GM12878 (cell line): ENCODE results near the gene PARN. TPM values are rescaled to one million over a fixed set of nuclear protein-coding genes. Genes with fewer than 3 reads are reported as not detected.

Source experiments
- ATAC-seq: fragments of 200-7000 bp; cut with Tn5 transposase; 3 replicates; pipeline ENCODE4 v1.9.1; 2020; ENCODE audit warnings: mild to moderate bottlenecking, moderate library complexity
- BruUV-seq: library from RNA; stranded (reverse); fragments of 400-500 nt; replicated peaks from 2 replicates; lab custom pipeline; 2021; lab: Mats Ljungman, UMichigan
- CTCF ChIA-PET: fragments of 300-600 bp; sonication (Branson Sonifier 250); formaldehyde crosslinking; extraction: SDS; loops from one replicate; lab custom pipeline; 2021; ENCODE audit warnings: inconsistent platforms; lab: Yijun Ruan, JAX
- POLR2A ChIA-PET: fragments of 350-600 bp; formaldehyde crosslinking; extraction: SDS; loops from one replicate; lab custom pipeline; 2021; ENCODE audit warnings: inconsistent platforms; lab: Charles Lee
- RAD21 ChIA-PET: fragments of 300-600 bp; sonication (Branson Sonifier 250); formaldehyde crosslinking; loops from one replicate; lab custom pipeline; 2023; ENCODE audit warnings: antibody characterized with exemption; ENCODE audit not compliant: unreplicated experiment; lab: Charles Lee
- SMC1A ChIA-PET: fragments of 300-600 bp; sonication (Branson Sonifier 250); formaldehyde crosslinking; loops from one replicate; lab custom pipeline; 2023; ENCODE audit not compliant: unreplicated experiment, uncharacterized antibody; lab: Charles Lee
- DNase-seq: peaks from one replicate; pipeline ENCODE4 v3.0.0-alpha.2; 2011; ENCODE audit warnings: low read depth, low spot score
- FAIRE-seq: peaks from 3 replicates; lab custom pipeline; 2011; peaks lifted over from hg19 to GRCh38; lab: Jason Lieb, UNC
- H2AFZ ChIP-seq: 2 replicates; pipeline ENCODE4 v1.6.0; 2011; ENCODE audit warnings: low read depth, low read length, control low read depth; ENCODE audit not compliant: control insufficient read depth
- H3K27ac ChIP-seq: 2 replicates; pipeline ENCODE4 v1.5.1; 2011; ENCODE audit warnings: control low read depth; ENCODE audit not compliant: control insufficient read depth, insufficient read depth
- H3K27me3 ChIP-seq, 2 experiments: replicated peaks in 1 of 2; 2 replicates each; pipeline versions ENCODE4 v1.6.0 to v1.6.1; 2011; ENCODE audit warnings: low read length in 1 of 2; ENCODE audit not compliant: control insufficient read depth in 2 of 2, insufficient read depth in 2 of 2
- H3K36me3 ChIP-seq, 2 experiments: 2 replicates each; pipeline ENCODE4 v1.5.1; 2011; ENCODE audit warnings: low read length in 1 of 2; ENCODE audit not compliant: control insufficient read depth in 2 of 2, insufficient read depth in 2 of 2
- H3K4me1 ChIP-seq: 2 replicates; pipeline ENCODE4 v1.6.1; 2011; ENCODE audit warnings: mild to moderate bottlenecking, low read length, moderate library complexity, mixed read lengths; ENCODE audit not compliant: control insufficient read depth, insufficient read depth
- H3K4me2 ChIP-seq: 2 replicates; pipeline ENCODE4 v1.6.0; 2011; ENCODE audit warnings: control low read depth; ENCODE audit not compliant: control insufficient read depth, insufficient read depth
- H3K4me3 ChIP-seq: fragments of 200-600 bp; sonication (generic); 2 replicates; pipeline ENCODE4 v1.5.1; 2016
- H3K79me2 ChIP-seq: 2 replicates; pipeline ENCODE4 v1.6.0; 2011; ENCODE audit warnings: low read length; ENCODE audit not compliant: control insufficient read depth, insufficient read depth
- H3K9ac ChIP-seq: 2 replicates; pipeline ENCODE4 v1.8.0; 2011; ENCODE audit warnings: low read length, control low read depth, mixed read lengths; ENCODE audit not compliant: control insufficient read depth, insufficient read depth
- H3K9me3 ChIP-seq: replicated peaks from 3 replicates; pipeline ENCODE4 v1.5.1; 2011; ENCODE audit warnings: mild to moderate bottlenecking, low read length; ENCODE audit not compliant: control insufficient read depth, insufficient read depth
- H4K20me1 ChIP-seq: 2 replicates; pipeline ENCODE4 v1.6.0; 2011; ENCODE audit not compliant: control insufficient read depth, insufficient read depth
- CBX3 ChIP-seq: fragments of 200-600 bp; sonication (generic); IDR thresholded peaks from 2 replicates; pipeline ENCODE4 v1.6.1; 2016; ENCODE audit warnings: low read depth, borderline replicate concordance
- DPF2 ChIP-seq: fragments of 450-650 bp; IDR thresholded peaks from 2 replicates; pipeline ENCODE4 v1.6.1; 2017; ENCODE audit warnings: mild to moderate bottlenecking
- GATAD2B ChIP-seq: fragments of 450-650 bp; conservative IDR thresholded peaks from 2 replicates; pipeline ENCODE4 v1.6.1; 2017; ENCODE audit warnings: low read depth, mild to moderate bottlenecking, moderate library complexity
- MEF2A ChIP-seq: IDR thresholded peaks from 2 replicates; pipeline ENCODE4 v1.6.1; 2011; ENCODE audit warnings: low read depth, mild to moderate bottlenecking, low read length, moderate library complexity; ENCODE audit not compliant: insufficient read depth
- NFYB ChIP-seq: IDR thresholded peaks from 2 replicates; pipeline ENCODE4 v1.6.1; 2011; ENCODE audit warnings: low read depth, mild to moderate bottlenecking, low read length, improper control_type of control experiment, moderate library complexity; ENCODE audit not compliant: insufficient read depth
- PAX8 ChIP-seq: fragments of 450-650 bp; IDR thresholded peaks from 2 replicates; pipeline ENCODE4 v1.6.1; 2017; ENCODE audit warnings: mild to moderate bottlenecking, moderate library complexity
- POLR2AphosphoS5 ChIP-seq: IDR thresholded peaks from 2 replicates; pipeline ENCODE4 v1.6.1; 2011; ENCODE audit warnings: mild to moderate bottlenecking, low read length, inconsistent platforms
- SIX5 ChIP-seq: IDR thresholded peaks from 2 replicates; pipeline ENCODE4 v1.6.1; 2011; ENCODE audit warnings: mild to moderate bottlenecking, low read depth, low read length, moderate library complexity; ENCODE audit not compliant: severe bottlenecking
- SP1 ChIP-seq: IDR thresholded peaks from one replicate; pipeline ENCODE4 v1.6.1; 2011; ENCODE audit warnings: low read depth, low read length
- WGBS: methylation state at CpG from one replicate; pipeline ENCODE4 v1.1.6; 2016; ENCODE audit warnings: low lambda C conversion rate; ENCODE audit not compliant: insufficient replicate concordance, insufficient coverage; ENCODE audit errors: missing lambda C conversion rate; 5-methylcytosine and 5-hydroxymethylcytosine counted together
- in situ Hi-C: fragments of 300-500 bp; cut with MboI; formaldehyde crosslinking; loops from 9 replicates; pipeline ENCODE4 v1.14.3; 2018; ENCODE audit warnings: mixed read lengths
- intact Hi-C: fragments of 100-400 bp; cut with micrococcal nuclease; formaldehyde crosslinking; loops from one replicate; pipeline ENCODE4 v1.14.2; 2022; ENCODE audit not compliant: unreplicated experiment
- polyA plus RNA-seq, 11 experiments: library from polyadenylated mRNA; depleted of rRNA in 4 of 11; unstranded in 6 of 11; stranded (reverse) in 5 of 11; fragments of >200 nt; fragmentation: Nextera tagmentation in 4 of 11; fragmentation: Illumina TruSeq in 1 of 11; extraction: Ambion mirVana in 4 of 11; extraction: Trizol in 1 of 11; gene quantifications; 1 replicate in 1 of 11; 2 replicates in 10 of 11; pipeline versions ENCODE4 v1.2.1 to v1.2.3, GENCODE V29; 2011 to 2016; ENCODE audit warnings: inconsistent platforms in 2 of 11, missing spikeins in 2 of 11, low read depth in 1 of 11
- total RNA-seq, 4 experiments: library from RNA; depleted of rRNA in 3 of 4; stranded (reverse); fragments of >200 nt in 3 of 4; fragmentation: Illumina TruSeq in 1 of 4; extraction: Trizol in 1 of 4; gene quantifications; 2 replicates each; pipeline versions ENCODE4 v1.2.1 to v1.2.3, GENCODE V29; 2013 to 2021
- TF ChIP-seq, protein P1 (sequence below): fragments of 450-650 bp; IDR thresholded peaks from 2 replicates; pipeline ENCODE4 v1.6.1; 2017; ENCODE audit warnings: mild to moderate bottlenecking, moderate library complexity
- TF ChIP-seq, protein P2 (sequence below): fragments of 450-650 bp; IDR thresholded peaks from 2 replicates; pipeline ENCODE4 v1.6.1; 2017; ENCODE audit warnings: mild to moderate bottlenecking, low read depth, inconsistent platforms; ENCODE audit not compliant: poor library complexity, severe bottlenecking
- TF ChIP-seq, protein P3 (sequence below): IDR thresholded peaks from 2 replicates; pipeline ENCODE4 v1.6.1; 2012; ENCODE audit warnings: mild to moderate bottlenecking, low read depth, low read length
- TF ChIP-seq, protein P4 (sequence below): IDR thresholded peaks from 2 replicates; pipeline ENCODE4 v1.6.1; 2012; ENCODE audit warnings: low read depth, low read length, improper control_type of control experiment

Gene PARN
- total and polyA plus RNA-seq, 10 of the 15 experiments (the other 5 are each of a cell fraction or from before 2014, with no cell fraction given), result 15.6 to 77.3 (median 47.7) TPM

DNA sequence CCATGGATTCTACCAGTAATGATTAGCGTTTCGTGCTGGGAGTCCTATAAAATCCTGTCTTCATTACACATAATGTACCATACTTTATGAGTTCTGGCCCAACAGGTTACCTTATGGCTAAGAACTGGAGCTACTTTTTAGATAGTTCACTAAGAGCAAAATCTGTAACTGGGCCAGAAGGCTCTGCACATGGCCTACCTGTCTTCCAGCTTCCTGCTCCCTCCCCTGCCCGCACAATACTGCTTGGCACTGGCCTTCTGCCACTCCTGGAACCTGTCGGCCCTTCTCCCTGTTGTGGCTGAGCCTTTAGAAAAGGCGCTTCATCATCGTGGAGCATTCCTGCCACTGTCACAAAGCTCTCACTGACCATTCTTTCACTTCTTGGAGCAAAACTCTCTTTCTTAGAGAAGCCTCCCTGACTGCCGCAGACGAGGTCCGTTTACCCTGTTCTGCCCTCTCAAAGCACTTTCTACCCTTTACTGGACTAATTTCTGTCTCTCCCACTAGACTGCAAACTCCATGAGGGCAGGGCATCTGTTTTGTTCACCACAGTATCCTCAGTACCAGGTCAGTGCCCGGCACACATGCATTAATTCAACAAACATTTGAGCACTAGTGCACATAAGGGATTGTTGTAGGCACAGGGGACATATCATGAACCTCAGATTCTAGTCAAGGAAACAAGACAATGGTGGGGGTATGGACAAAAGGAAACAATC, 116.5 kb downstream of the PARN start:
- no peak overlapping the region for H3K4me3 ChIP-seq
- intact Hi-C loops (no loop called here), in situ Hi-C loops (no loop called here)
- no peaks in the 10 kb centered on the region for H3K4me1 ChIP-seq
- H3K79me2 ChIP-seq, result no peaks in the 10 kb centered on the region; the same call in 1 of the 2 replicates
- FAIRE-seq (no peak), DNase-seq (no peak), ATAC-seq (no peak)
- no peaks in the 10 kb centered on the region for H3K9me3 ChIP-seq
- no peak overlapping the region for H3K9ac ChIP-seq
- no peak overlapping the region for H3K27ac ChIP-seq
- H3K27me3 ChIP-seq, result no peaks in the 10 kb centered on the region
- H3K36me3 ChIP-seq, result peaks cover 0 to 3% of the 10 kb centered on the region in 2 experiments; a peak in 1 of 4 replicates
- SMC1A ChIA-PET, result interaction anchor here (0.8 to 2.0 kb wide), 3 partner anchors 10 to 23 kb away, joined by 3 to 6 read pairs (median 3); no protein-coding TSS in a partner anchor
- 97% methylated on average over 10 of the region's 10 CpGs for WGBS
- no peaks in the 10 kb centered on the region for H4K20me1 ChIP-seq
- CTCF ChIA-PET, result interaction anchor here (1.0 kb wide), 1 partner anchor 10 kb away, joined by 5 read pairs; no protein-coding TSS in a partner anchor
- no peak overlapping the region for H2AFZ ChIP-seq
- BruUV-seq, result no TSS peak
- H3K4me2 ChIP-seq, result no peak overlapping the region
- POLR2A ChIA-PET, result no interaction called here
- RAD21 ChIA-PET, result interaction anchor here (1.3 kb wide), 1 partner anchor 14 kb away, joined by 3 read pairs; no protein-coding TSS in a partner anchor
- TF ChIP-seq CBX3, result no peak
- TF ChIP-seq, protein P1, sequence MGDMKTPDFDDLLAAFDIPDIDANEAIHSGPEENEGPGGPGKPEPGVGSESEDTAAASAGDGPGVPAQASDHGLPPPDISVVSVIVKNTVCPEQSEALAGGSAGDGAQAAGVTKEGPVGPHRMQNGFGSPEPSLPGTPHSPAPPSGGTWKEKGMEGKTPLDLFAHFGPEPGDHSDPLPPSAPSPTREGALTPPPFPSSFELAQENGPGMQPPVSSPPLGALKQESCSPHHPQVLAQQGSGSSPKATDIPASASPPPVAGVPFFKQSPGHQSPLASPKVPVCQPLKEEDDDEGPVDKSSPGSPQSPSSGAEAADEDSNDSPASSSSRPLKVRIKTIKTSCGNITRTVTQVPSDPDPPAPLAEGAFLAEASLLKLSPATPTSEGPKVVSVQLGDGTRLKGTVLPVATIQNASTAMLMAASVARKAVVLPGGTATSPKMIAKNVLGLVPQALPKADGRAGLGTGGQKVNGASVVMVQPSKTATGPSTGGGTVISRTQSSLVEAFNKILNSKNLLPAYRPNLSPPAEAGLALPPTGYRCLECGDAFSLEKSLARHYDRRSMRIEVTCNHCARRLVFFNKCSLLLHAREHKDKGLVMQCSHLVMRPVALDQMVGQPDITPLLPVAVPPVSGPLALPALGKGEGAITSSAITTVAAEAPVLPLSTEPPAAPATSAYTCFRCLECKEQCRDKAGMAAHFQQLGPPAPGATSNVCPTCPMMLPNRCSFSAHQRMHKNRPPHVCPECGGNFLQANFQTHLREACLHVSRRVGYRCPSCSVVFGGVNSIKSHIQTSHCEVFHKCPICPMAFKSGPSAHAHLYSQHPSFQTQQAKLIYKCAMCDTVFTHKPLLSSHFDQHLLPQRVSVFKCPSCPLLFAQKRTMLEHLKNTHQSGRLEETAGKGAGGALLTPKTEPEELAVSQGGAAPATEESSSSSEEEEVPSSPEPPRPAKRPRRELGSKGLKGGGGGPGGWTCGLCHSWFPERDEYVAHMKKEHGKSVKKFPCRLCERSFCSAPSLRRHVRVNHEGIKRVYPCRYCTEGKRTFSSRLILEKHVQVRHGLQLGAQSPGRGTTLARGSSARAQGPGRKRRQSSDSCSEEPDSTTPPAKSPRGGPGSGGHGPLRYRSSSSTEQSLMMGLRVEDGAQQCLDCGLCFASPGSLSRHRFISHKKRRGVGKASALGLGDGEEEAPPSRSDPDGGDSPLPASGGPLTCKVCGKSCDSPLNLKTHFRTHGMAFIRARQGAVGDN, result no peak
- TF ChIP-seq PAX8, result no peak
- no peak for TF ChIP-seq DPF2
- TF ChIP-seq, protein P2, sequence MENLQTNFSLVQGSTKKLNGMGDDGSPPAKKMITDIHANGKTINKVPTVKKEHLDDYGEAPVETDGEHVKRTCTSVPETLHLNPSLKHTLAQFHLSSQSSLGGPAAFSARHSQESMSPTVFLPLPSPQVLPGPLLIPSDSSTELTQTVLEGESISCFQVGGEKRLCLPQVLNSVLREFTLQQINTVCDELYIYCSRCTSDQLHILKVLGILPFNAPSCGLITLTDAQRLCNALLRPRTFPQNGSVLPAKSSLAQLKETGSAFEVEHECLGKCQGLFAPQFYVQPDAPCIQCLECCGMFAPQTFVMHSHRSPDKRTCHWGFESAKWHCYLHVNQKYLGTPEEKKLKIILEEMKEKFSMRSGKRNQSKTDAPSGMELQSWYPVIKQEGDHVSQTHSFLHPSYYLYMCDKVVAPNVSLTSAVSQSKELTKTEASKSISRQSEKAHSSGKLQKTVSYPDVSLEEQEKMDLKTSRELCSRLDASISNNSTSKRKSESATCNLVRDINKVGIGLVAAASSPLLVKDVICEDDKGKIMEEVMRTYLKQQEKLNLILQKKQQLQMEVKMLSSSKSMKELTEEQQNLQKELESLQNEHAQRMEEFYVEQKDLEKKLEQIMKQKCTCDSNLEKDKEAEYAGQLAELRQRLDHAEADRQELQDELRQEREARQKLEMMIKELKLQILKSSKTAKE, result no peak
- no peak for TF ChIP-seq SP1
- no peak for TF ChIP-seq SIX5
- no peak for TF ChIP-seq POLR2AphosphoS5
- TF ChIP-seq NFYB, result no peak
- no peak for TF ChIP-seq MEF2A
- TF ChIP-seq, protein P3, sequence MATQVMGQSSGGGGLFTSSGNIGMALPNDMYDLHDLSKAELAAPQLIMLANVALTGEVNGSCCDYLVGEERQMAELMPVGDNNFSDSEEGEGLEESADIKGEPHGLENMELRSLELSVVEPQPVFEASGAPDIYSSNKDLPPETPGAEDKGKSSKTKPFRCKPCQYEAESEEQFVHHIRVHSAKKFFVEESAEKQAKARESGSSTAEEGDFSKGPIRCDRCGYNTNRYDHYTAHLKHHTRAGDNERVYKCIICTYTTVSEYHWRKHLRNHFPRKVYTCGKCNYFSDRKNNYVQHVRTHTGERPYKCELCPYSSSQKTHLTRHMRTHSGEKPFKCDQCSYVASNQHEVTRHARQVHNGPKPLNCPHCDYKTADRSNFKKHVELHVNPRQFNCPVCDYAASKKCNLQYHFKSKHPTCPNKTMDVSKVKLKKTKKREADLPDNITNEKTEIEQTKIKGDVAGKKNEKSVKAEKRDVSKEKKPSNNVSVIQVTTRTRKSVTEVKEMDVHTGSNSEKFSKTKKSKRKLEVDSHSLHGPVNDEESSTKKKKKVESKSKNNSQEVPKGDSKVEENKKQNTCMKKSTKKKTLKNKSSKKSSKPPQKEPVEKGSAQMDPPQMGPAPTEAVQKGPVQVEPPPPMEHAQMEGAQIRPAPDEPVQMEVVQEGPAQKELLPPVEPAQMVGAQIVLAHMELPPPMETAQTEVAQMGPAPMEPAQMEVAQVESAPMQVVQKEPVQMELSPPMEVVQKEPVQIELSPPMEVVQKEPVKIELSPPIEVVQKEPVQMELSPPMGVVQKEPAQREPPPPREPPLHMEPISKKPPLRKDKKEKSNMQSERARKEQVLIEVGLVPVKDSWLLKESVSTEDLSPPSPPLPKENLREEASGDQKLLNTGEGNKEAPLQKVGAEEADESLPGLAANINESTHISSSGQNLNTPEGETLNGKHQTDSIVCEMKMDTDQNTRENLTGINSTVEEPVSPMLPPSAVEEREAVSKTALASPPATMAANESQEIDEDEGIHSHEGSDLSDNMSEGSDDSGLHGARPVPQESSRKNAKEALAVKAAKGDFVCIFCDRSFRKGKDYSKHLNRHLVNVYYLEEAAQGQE, result no peak
- TF ChIP-seq GATAD2B, result no peak
- TF ChIP-seq, protein P4, sequence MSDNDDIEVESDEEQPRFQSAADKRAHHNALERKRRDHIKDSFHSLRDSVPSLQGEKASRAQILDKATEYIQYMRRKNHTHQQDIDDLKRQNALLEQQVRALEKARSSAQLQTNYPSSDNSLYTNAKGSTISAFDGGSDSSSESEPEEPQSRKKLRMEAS, result no peak
